ENCODE measurements around the gene MPPED1. TPM values are rescaled to one million over a fixed set of nuclear protein-coding genes. Genes with fewer than 3 reads are reported as not detected.
A peak's percentile ranks its signal among the peaks of the same experiment; 100 is the strongest.

Gene MPPED1
- total and polyA plus RNA-seq, 8 donors = 0.19 to 1.5 (median 0.47) TPM; not detected in 4

DNA sequence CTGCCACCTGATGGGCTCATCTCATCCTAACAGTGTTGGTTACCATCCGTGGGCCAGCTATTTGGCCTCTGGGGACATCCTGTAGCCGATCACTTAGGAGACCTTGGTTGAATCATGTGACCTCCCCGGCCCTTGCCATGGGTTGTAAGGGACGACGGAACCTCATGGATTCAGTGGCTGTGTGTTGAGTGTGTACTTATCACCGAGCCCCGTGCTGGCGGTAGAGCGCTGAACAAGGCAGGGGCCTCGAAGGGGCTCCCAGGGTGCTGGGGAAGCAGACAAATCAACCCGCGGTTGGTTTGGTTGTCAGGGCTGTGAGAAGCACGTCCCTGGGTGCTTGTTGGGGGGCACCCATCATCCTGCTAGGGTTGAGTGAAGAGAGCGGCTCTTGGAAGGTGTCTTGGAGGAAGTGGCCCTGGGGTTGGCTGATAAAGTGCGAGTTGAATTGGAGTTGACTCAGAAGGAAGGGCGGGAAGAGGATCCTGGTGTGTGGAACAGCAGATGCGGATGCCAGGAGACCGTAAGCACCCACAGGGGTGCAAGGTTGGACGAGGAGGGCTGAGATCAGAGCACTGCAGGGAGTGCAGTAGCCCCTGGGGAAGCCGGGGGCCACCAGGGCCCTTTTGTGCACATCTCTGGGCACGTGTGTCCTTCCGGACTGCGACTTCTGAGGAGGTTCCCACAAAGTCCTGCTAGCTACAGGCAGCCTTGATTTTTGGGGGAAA lies 53.6 kb downstream of the MPPED1 start:
- Histone ChIP-seq H3K36me3 (no peaks in the 10 kb centered on the region), H3K4me1 (peaks cover 0 to 7% (median 0%) of the 10 kb centered on the region in 4 donors), H3K27me3 (peaks cover 0 to 55% (median 5%) of the 10 kb centered on the region in 3 donors), H3K4me3 (no peak overlapping the region), H3K27ac (no peak overlapping the region), H3K9me3 (peaks cover 0 to 23% (median 12%) of the 10 kb centered on the region in 4 donors)
- TF ChIP-seq POLR2AphosphoS5 (IDR thresholded peaks at IDR 0.05) = no peak
- no peak for TF ChIP-seq POLR2A (IDR thresholded peaks at IDR 0.05)
- no peak for TF ChIP-seq CTCF (IDR thresholded peaks at IDR 0.05)
- no peak for TF ChIP-seq EP300 (IDR thresholded peaks at IDR 0.05)
- WGBS, 5 donors = 83 to 89% (median 84%) methylated on average over 22 to 23 of the region's 23 CpGs
- DNase-seq = no peak
- intact Hi-C loops (cut with DNase I; ENCODE audit: low total_unique reads) = no loop called here

DNA sequence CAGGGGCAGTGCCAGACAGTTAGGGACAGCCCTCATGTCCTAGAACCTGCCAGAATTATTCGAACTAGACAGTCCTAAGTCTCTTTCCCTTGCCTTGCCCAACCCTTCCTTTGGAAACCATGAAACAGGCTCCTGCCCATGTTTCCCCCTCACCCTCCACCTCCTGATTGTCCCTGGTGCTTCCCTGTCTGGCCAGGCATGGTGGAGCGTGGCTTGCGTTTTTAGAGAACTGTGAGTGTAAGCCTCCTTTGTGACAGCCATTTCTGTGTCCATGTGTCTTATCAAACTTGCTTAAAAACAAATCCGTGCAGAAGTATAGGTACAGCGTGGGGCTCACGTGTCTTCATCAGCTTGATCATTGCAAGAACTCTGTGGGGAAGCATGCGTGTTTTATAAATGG lies 54.9 kb downstream of the MPPED1 start:
- no peak for DNase-seq
- 45 to 84% (median 74%) methylated on average over 7 of the region's 7 CpGs for WGBS, 5 donors
- TF ChIP-seq CTCF (IDR thresholded peaks at IDR 0.05) (no peak), POLR2A (IDR thresholded peaks at IDR 0.05) (no peak), POLR2AphosphoS5 (IDR thresholded peaks at IDR 0.05) (no peak), EP300 (IDR thresholded peaks at IDR 0.05) (no peak)
- Histone ChIP-seq H3K27ac (no peak overlapping the region), H3K4me1 (peaks cover 0 to 7% (median 0%) of the 10 kb centered on the region in 4 donors), H3K27me3 (peaks cover 0 to 68% (median 10%) of the 10 kb centered on the region in 3 donors), H3K4me3 (no peak overlapping the region), H3K36me3 (no peaks in the 10 kb centered on the region), H3K9me3 (peaks cover 0 to 11% (median 9%) of the 10 kb centered on the region in 4 donors)
- intact Hi-C loops (cut with DNase I; ENCODE audit: low total_unique reads) = no loop called here

- peaks cover 0 to 7% (median 0%) of the 10 kb centered on the region in 4 donors for H3K4me1 ChIP-seq
- peaks cover 0 to 9% (median 3%) of the 10 kb centered on the region in 4 donors for H3K9me3 ChIP-seq
- H3K27ac ChIP-seq = no peak overlapping the region
- WGBS, 5 donors = 51 to 74% (median 71%) methylated on average over 20 to 21 of the region's 21 CpGs
- H3K4me3 ChIP-seq = no peak overlapping the region
- H3K27me3 ChIP-seq = peaks cover 0 to 70% (median 10%) of the 10 kb centered on the region in 3 donors
- DNase-seq = peak in 1 of 2 donors; percentile 68
- intact Hi-C loops (cut with DNase I; ENCODE audit: low total_unique reads) = no loop called here
- TF ChIP-seq CTCF (IDR thresholded peaks at IDR 0.05) (no peak), POLR2AphosphoS5 (IDR thresholded peaks at IDR 0.05) (no peak), POLR2A (IDR thresholded peaks at IDR 0.05) (no peak), EP300 (IDR thresholded peaks at IDR 0.05) (no peak)
- H3K36me3 ChIP-seq = no peaks in the 10 kb centered on the region
These were observed 55.6 kb downstream of the MPPED1 start for GRCh38 chr22:43467216-43467940.

DNA sequence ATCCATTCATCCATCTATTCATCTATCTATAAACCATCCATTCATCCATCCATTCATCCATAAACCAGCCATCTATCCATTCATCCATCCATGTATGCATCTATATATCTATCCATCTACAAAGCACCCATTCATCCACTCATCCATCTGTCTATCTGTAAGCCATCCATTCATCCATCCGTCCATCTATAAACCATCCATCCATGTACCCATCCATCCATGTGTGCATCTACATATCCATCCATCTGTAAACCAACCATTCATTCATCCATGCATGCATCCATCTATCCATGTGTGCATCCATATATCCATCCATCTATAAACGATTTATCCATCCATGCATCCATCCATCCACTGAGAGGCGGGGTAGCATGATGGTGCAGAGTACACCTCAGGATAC lies 58.4 kb downstream of the MPPED1 start:
- H3K9me3 ChIP-seq = no peaks in the 10 kb centered on the region
- no peak for TF ChIP-seq EP300 (IDR thresholded peaks at IDR 0.05)
- no peak for TF ChIP-seq CTCF (IDR thresholded peaks at IDR 0.05)
- no peak for TF ChIP-seq POLR2AphosphoS5 (IDR thresholded peaks at IDR 0.05)
- TF ChIP-seq POLR2A (IDR thresholded peaks at IDR 0.05) = no peak

More for the DNA sequence above, 58.4 kb downstream of the MPPED1 start:
- Histone ChIP-seq H3K27ac (no peak overlapping the region), H3K36me3 (no peaks in the 10 kb centered on the region), H3K4me1 (peaks cover 0 to 7% (median 0%) of the 10 kb centered on the region in 4 donors), H3K27me3 (peaks cover 0 to 80% (median 10%) of the 10 kb centered on the region in 3 donors), H3K4me3 (no peak overlapping the region)
- WGBS, 5 donors = 86 to 98% (median 92%) methylated on average over 3 of the region's 3 CpGs
- intact Hi-C loops (cut with DNase I; ENCODE audit: low total_unique reads) = no loop called here
- DNase-seq = no peak
